ENCODE results near the gene GATA2.

DNA sequence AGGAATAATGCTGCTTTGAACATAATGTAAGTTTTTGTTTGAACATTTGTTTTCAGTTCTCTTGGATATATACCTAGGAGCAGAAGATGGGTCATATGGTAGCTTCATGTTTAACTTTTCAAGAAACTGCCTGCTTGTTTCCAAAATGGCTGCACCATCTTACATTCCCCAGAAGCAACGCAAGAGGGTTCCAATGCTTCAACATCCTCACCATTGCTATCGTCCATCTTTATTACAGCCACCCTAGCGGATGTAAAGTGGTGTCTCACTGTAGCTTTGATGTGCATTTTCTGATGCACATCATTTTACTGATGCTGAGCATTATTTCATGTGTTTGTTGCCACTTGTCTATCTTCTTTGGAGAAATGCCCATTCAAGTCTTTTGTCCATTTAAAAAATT, 46.4 kb upstream of the GATA2 start:
- TF ChIP-seq, protein P1, sequence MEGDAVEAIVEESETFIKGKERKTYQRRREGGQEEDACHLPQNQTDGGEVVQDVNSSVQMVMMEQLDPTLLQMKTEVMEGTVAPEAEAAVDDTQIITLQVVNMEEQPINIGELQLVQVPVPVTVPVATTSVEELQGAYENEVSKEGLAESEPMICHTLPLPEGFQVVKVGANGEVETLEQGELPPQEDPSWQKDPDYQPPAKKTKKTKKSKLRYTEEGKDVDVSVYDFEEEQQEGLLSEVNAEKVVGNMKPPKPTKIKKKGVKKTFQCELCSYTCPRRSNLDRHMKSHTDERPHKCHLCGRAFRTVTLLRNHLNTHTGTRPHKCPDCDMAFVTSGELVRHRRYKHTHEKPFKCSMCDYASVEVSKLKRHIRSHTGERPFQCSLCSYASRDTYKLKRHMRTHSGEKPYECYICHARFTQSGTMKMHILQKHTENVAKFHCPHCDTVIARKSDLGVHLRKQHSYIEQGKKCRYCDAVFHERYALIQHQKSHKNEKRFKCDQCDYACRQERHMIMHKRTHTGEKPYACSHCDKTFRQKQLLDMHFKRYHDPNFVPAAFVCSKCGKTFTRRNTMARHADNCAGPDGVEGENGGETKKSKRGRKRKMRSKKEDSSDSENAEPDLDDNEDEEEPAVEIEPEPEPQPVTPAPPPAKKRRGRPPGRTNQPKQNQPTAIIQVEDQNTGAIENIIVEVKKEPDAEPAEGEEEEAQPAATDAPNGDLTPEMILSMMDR (IDR thresholded peaks at IDR 0.05), result no peak
- no peak for TF ChIP-seq POLR2AphosphoS5 (IDR thresholded peaks at IDR 0.05)

Measured in prostate gland (tissue), 2 donors.